ENCODE results near the gene KCNN1. TPM values are rescaled to one million over a fixed set of nuclear protein-coding genes. Genes with fewer than 3 reads are reported as not detected.
"Not testable (repeated sequence)": the region's sequence is repeated elsewhere in the genome, so short reads cannot be mapped to it uniquely, and the experiment has no call there.

KCNN1 gene
- total RNA-seq, 1 donor from 2014 or later = 0.34 TPM

DNA sequence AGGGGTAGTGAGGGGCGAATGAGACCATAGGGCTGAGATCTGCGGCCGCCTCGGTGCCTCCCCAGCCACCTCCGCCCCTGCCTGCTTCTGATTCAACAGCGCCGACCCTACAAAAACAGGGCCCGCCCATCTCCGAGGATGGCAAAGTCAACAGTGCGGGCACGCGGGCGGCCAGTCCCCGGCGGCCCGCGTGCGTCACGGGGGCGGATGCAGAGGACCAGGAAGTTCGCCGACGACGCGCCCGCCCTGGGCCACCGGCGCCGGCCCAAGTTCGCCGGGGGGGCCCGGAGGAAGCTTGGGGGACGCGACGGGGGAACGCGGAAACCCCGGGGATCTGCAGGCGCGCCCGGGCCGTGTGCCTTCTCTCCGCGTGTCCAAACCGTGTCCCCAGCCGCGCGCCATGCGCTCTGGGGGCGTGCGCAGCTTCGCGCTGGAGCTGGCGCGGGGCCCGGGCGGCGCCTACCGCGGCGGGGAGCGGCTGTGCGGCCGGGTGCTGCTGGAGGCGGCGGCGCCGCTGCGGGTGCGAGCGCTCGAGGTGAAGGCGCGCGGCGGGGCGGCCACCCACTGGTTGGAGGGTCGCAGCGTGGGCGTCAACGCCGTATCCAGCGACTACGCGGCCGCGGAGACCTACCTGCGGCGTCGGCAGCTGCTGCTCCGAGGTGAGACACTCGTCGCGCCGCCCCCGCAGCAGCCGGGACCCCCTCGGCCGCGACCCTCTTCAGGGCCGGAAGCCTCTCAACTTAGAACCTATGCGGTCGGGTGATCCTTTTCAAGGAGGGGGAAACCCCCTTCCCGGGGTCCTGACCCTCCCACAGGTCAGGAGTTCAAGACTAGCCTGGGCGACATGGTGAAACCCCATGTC lies 34.2 kb downstream of the KCNN1 start:
- DNase-seq (ENCODE audit: low spot score) = peak; percentile 92

DNA sequence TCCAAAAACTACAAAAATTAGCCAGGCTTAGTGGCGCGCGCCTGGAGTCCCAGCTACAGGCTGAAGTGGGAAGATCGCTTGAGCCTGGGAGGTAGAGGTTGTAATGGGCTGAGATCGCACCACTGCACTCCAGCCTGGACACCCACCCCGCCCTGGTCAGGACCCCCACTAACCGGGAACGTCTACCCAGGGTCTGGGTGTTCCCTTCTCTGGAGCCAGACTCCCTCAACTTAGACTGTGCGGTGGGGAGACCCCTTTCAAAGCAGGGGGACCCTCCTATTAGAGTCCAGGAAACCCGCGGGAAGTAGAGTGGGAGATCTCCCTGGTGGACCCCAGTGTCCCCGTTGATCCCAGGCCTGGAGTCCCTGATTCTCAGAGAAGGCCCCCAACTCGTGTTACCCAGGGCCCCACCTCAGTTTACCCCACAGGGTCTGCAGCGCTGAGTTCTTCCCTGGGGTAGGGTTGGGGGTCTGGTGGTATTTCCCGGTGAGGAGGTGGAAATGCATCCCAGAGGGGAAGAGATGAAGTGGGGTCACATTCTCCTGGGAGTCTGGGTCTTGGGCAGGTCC lies 35.0 kb downstream of the KCNN1 start:
- no peak for DNase-seq (ENCODE audit: low spot score)

DNA sequence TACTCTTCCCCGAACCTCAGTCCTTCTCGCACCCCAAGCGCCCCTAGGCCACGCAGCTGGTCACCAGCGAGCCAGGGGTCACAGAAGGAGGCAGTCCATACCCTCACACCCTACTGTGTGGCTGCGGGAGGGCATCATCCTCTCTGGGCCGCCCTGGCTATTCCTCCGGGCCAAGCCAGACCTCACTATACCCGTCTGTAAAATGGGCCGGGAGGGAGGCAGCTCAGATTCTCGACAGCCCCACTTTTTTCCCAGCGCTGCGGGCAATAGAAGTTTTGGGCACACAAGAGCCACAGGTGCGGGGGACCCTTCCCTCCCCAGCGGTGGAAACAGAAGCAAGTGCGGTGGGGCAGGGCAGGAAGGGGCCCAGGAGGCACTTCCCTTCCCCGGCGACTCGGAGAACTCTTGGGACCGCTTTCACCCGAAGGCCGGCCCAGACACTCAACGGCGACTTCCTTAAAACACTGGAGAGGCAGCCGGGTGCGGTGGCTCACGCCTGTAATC lies 35.5 kb downstream of the KCNN1 start:
- no peak for DNase-seq (ENCODE audit: low spot score)

DNA sequence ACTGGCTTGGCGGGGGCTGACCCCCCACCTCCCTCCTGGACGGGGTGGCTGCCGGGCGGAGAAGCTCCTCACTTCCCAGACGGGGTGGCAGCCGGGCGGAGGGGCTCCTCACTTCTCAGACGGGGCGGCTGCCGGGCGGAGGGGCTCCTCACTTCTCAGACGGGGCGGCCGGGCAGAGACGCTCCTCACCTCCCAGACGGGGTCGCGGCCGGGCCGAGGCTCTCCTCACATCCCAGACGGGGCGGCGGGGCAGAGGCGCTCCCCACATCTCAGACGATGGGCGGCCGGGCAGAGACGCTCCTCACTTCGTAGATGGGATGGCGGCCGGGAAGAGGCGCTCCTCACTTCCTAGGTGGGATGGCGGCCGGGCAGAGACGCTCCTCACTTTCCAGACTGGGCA lies 38.8 kb downstream of the KCNN1 start:
- not testable (repeated sequence) for DNase-seq (ENCODE audit: low spot score)

DNA sequence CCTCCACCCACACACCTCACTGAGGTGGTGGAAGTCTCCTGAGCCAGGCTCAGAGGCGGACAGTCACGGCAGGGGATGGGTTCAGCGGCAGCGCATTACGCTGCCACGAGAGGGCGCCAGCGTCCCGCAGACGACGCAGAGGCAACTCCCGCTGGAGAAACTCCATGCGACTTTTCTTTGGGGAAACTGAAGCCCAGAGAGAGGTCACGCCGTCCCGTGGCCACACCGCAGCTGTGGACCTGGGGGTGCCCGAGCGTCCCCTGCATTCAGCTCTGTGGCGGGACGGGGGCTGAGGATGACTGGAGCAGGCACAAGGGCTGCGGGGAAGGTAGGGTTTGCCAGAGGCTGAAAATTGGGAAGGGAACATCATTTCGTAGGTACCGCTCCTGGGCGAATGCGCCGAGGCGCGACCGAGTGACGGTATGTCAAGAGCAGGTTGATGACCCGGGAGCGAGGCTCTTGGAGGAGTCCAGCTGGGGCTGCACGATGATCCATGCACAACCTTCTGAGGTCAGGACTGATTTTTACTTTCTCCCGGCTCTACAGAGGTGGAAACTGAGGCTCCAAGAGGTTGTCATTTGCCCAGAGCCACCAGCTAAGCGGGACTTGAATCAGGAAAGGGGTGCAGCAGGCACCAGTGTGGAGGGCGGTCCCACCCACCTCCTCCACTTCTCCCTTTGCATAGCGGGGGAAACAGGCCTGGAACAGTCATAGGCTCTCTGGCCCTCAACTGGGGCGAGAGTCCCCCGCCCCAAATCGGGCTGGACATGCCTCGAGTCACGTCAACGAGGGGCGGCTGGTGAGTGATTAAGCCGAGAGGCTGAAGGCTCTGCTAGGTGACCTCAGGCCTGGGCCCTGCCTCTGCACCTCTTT lies 40.4 kb downstream of the KCNN1 start:
- DNase-seq (ENCODE audit: low spot score) = peak; percentile 87

DNA sequence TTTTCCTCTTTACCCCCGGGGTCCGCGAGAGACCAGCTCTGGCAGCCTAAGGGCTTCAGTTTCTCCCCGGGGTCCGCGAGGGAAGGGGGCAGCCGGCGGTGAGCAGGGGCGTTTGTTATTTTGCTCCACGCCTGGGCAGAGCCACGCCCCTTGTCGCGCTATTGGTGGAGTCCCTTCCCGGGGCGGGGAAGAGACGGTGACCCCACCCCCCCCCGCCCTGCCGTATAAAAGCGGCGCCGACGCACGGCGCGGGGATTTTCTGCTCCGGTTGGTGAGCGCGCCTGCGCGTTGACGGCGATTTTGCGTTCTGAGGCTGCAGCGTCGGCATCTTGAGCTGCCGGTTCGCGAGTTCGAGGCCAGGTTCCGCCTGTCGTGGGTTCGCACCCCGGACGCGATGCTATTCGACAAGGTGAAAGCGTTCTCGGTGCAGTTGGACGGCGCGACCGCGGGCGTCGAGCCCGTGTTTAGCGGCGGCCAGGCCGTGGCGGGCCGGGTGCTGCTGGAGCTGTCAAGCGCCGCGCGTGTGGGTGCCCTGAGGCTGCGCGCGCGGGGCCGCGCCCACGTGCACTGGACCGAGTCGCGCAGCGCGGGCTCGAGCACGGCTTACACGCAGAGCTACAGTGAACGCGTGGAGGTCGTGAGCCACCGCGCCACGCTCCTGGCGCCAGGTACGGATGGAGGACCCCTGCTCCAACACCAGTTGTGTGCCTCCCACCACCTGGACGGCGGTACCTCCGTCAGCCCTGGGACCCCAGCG lies 41.2 kb downstream of the KCNN1 start, which contains the start of gene ARRDC2:
Gene ARRDC2 (plus strand): TSS at position 254 of the 757 bp plus-strand sequence. CDS start 141 bp downstream, at position 395.
- peak; percentile 90 for DNase-seq (ENCODE audit: low spot score)

DNA sequence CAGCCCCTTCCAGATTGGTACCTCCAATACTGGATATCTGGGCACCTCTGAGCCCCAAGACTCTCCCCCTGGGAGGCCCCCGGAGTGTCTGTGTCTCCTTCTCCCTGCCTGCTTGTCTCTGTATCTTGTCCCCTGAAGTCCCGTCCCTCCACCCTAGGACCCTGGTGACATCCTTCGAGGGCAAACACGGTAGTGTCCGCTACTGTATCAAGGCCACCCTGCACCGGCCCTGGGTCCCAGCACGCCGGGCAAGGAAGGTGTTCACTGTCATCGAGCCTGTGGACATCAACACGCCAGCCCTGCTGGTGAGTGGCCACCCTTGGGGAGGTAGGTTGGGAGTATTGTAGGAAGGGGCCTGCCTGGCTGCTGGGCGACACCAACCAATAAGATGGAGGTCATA lies 41.9 kb downstream of the KCNN1 start:
- no peak for DNase-seq (ENCODE audit: low spot score)

DNA sequence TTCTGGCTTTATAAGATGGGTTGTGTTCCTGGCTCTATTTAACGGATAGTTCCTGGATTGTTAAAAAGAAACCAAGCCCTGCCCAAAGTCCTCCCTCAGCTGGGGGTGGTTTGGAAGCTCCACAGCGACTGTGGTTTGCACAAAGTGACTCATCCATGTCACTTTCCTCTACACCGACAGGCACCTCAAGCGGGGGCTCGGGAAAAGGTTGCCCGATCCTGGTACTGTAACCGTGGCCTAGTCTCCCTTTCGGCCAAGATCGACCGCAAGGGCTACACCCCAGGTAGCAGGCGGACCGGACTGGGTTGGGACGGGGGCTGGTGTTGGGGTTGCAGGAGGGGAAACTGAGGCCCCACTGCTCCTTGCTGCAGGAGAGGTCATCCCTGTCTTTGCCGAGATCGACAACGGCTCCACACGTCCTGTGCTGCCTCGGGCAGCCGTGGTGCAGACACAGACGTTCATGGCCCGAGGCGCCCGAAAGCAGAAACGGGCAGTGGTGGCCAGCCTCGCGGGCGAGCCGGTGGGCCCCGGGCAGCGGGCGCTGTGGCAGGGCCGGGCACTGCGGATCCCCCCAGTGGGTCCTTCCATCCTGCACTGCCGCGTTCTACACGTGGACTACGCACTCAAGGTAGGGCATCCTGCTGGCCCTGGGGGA lies 42.6 kb downstream of the KCNN1 start:
- DNase-seq (ENCODE audit: low spot score) = no peak

DNA sequence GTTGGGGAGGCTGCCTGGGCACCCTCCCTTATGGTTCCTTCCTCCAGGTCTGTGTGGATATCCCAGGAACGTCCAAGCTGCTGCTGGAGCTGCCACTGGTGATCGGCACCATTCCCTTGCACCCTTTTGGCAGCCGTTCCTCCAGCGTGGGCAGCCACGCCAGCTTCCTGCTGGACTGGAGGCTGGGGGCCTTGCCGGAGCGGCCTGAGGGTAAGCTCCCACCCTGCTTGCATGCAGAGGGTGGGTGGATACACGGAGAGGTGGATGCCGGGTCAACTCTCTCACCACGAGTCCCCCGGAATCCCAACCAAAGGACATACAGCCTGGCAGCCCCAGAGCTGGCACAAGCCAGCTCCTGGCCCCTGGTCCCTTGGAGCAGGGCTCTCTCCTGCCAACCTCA lies 43.2 kb downstream of the KCNN1 start:
- no peak for DNase-seq (ENCODE audit: low spot score)

DNA sequence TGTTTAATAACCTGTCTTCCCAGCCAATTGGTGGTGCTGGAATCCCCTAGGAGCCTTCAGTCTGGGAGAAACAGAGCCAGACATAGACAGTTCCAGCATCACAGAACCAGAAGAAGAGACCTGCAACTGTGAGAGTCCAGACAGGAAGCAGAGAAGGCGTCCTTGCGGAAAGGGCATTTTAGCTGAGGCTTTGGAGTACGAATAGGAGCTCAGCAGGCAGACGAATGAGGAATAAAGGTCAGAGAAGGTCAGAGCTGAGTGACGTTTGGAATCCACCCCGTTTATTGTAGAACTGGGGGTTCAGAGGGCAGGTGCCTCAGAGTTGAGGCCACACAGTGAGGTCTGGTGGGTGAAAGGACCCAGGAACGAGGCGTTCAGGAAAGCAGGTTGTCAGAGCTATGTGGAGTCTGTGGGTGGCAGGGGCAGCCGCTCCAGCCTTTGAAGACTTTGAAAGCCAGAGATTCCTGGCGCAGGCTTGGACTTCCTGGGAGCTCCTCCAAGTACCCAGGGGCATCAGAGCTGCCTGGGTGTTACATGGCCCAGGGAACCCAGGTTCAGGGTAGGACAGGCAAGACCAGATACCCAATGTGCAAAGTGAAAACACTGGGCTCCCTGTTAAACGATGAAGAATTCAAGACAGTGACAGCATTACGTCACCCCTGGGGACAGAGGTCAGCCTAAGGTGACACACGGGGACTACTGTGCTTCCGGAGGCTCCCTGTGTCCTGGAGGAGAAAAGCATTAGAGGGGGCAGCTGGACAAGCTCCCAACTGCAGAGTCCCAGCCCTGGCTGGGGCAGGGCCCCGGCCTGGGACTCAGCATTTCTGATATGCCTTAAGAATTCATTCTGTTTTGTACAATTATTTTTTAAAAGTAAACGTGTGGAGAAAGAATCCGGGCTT lies 46.6 kb downstream of the KCNN1 start:
- DNase-seq (ENCODE audit: low spot score) = no peak

DNA sequence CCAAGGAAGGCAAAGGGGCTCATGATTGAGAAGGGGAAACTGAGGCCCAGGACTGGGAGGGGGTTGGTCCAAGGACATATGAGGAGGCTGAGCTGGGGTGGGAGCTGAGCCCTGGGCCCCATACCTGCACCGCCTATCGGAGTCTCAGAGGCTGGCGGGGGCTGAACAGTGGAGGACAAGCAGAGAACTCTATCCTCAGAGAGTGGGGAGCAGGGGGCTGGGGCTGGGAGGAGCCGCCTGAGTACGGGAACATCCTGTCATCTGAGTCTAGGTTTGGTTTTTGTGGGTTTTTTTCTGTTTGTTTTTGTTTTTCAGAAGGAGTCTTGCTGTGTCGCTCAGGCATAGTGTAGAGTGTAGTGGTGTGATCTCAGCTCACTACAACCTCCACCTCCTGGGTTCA lies 47.3 kb downstream of the KCNN1 start:
- DNase-seq (ENCODE audit: low spot score) = no peak

DNA sequence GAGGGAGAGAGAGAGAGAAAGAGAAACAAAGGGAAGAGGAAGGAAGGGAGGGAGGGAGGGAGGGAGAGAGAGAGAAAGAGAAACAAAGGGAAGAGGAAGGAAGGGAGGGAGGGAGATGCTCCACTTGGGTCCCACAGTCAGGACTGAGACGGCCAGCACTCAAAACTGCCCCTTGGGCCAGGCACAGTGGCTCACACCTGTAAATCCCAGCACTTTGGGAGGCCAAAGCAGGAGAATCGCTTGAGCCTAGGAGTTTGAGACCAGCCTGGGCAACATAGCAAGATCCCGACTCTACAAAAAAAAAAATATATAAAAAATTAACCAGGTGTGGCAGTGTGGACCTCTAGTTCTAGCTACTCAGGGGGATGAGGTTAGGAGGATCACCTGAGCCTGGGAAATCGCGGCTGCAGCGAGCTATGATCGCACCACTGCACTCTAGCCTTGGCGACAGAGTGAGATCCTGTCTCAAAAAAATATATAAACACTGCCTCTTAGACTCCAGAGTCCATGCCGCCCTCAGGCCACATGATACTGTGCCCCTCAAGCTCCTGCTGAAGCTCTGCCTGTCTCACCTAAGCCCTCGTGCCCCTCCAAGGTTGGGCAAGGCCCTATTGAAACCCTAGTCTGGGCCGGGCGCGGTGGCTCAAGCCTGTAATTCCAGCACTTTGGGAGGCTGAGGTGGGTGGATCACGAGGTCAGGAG lies 49.5 kb downstream of the KCNN1 start:
- DNase-seq (ENCODE audit: low spot score) = no peak

DNA sequence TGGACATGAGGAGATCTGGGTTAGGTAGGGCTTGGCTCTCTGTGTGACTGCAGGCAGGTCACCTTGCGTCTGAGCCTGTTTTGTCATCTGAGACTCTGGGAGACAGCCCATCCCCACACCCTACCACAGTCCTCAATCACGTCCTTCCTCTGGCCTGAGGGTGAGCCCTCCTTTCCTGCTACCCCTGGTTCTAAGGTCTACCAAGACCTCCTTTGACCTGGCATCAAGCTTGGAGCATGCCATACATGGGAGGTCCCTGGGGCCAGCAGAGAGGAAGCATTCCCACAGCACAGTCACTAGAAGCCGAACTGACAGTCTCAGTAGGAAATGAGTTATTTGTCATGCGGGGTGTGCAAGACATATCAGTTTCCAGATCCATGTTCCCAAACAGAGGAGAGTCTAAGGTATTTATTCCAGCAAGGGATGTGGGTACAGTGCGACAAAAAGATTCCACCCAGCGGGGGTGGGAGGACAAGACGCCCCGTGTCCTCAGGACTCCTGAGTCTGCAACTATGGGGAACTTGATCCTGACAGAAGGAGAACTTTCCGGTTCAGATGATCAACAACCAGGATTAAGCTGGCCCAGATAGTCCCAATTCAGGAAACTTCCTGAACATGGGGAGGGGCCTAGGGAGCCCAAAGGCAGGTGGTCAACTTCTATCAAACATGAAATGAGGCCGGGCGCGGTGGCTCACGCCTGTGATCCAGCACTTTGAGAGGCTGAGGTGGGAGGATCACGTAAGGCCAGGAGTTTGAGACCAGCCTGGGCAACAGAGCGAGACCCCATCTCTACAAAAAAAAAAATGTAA lies 50.6 kb downstream of the KCNN1 start:
- no peak for DNase-seq (ENCODE audit: low spot score)

DNA sequence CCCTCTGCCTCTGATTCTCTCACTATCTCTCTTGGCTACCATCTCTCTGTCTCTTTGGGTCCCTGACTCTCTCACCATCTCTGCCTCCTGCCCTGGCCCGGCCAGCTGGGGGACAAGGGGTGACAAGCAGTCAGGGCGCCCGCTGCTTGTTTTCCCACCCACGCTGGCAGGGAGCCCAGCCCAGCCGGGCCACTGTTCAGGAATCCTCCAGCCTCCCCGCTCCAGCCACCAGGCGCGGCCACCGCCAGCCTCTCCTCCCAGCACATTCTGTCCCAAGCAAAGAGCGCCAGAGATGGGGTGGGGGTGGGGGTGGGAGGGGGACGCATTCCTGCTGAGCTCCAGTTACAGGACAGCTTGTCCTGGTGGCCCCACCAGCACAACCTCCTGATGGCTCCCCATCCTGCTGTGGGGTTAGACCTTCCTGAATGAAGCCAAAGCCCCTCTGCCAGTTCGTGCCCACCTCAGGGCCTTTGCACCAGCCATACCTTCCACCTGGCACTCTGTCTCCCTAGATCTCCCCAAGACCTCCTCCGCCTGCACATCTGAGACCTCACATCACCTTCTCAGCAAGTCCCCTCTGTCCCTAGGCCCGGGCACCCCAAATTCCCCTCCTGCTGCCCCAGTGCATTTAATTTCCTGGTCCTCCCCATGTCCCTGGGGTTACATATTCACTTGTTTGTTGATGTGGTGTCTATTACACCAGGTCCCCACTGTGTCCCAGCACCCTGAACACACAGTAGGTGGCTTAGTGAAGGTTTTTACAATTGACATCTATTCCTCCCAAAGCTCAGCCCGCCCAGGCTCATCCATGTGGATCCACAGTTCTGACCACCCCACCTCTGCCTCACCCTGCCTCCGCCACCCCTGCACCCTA lies 53.5 kb downstream of the KCNN1 start:
- DNase-seq (ENCODE audit: low spot score) = peak; percentile 88

DNA sequence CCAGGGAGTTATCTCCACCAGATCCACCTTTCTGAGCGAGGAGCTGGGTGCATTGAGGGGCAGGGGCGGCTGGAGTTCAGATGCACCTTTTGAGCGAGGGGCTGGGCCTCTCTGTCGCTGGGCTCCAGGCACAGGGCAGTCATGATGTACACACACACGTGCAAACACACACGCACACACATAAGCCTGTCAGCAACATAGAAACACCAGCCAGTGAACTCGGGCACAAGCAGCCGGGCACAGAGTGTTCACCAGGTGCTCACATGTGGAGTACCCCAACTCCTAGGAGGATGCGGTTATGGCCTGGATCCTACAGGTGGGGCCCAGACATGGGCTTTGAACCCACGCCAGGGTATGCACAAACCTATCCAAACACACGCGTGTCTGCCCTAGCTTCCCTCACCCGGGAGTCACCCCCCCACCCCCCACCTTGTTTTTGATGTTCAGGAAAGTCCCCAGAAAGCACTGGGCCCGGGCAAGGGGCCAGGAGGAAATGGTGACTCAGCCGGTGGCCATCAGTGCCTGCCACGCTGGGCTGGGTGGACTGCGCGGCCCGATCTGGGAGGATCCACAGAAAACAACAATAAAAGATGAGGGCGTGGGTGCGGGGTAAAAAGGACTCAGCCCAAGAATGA lies 54.3 kb downstream of the KCNN1 start:
- DNase-seq (ENCODE audit: low spot score) = peak; percentile 91

DNA sequence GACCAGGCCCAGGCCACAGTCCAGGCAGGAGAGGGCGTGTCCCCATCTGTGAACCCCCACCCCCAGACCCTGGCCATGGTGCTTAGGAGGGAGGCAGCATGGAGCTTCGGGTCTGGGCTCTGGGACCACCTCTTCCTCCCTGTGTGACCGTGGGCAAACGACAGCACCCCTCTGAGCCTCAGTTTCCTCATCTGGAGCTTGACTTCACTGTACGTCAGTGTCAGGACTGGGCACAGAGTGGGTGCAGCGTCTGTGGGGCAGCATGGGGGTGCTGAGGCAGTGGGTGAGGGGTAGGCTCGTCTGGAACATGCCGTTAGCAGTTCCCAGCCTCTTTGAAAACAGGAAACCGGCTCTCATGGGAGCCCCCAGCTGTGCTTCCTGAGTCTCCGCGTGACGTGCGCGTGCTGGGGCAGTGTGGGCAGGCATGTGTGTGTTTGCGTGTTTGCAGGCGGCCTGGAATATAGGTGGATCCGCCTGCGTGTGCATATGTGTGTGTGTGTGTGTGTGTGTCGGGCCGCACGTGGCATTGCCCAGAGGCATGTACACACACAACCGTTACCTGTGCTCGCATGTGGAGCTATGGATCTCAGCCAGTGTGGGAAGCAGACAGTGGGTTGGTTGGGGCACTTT lies 56.8 kb downstream of the KCNN1 start:
- peak; percentile 77 for DNase-seq (ENCODE audit: low spot score)

All from ureter (tissue), 1 donor.